A549 treated with AZD9567 at 1 μM for 4 hours (cell line): ENCODE measurements around the gene GANAB. TPM values are rescaled to one million over a fixed set of nuclear protein-coding genes. Genes with fewer than 3 reads are reported as not detected.

Experiments
- total RNA-seq: library from RNA; stranded (reverse); fragments of 200-300 nt; extraction: Qiagen RNA extraction; gene quantifications from 5 replicates; pipeline ENCODE4 v1.2.3, GENCODE V29; 2022; ENCODE audit not compliant: insufficient read depth

Gene GANAB
- 235 to 274 TPM (median 257 TPM) in 5 replicates for total RNA-seq

DNA sequence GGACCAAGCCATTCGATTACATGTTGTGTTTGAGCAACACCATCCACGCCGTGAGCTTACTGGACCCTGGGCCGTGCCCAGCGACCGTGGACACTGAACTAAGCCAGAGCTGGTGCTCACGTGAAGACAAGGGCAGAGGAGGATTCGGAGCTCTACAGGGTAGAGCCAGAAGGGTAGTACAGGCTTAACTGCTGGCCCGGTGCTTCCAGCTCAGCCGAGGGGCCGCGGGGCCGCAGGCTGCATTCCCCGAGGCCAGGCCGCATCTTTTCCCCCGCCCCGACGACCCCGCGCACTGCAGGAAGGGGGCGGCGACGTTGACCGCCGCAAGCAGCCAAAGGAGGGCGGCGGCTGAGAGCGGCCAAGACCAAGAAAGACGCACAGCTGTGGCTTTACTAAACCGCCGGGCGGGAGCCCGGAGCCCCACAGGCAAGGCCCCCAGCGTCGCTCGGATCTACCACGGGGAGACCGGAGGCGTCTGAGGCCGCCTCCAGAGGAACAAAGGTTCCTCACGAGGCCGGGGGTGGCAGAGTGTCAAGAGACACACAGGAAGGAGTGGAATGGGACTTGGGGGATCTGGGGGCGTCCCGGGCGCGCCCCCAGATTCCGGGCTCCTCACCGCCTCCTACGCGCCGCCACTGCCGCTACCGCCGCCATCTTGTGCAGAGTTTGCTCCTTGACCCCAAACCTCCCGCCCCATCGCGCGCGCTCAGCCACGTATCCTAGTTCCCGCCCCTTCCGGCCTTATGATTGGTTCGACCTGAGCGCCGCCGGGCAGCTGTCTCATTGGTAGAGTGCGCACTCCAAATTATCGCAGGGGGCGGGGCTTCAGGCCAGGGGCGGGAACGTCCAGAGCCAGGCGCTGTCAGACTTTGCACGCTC lies at the start of gene GANAB:
GANAB (minus strand) TSS at position 668 of the 879 bp plus-strand sequence; CDS start at position 654, 14 bp downstream.

DNA sequence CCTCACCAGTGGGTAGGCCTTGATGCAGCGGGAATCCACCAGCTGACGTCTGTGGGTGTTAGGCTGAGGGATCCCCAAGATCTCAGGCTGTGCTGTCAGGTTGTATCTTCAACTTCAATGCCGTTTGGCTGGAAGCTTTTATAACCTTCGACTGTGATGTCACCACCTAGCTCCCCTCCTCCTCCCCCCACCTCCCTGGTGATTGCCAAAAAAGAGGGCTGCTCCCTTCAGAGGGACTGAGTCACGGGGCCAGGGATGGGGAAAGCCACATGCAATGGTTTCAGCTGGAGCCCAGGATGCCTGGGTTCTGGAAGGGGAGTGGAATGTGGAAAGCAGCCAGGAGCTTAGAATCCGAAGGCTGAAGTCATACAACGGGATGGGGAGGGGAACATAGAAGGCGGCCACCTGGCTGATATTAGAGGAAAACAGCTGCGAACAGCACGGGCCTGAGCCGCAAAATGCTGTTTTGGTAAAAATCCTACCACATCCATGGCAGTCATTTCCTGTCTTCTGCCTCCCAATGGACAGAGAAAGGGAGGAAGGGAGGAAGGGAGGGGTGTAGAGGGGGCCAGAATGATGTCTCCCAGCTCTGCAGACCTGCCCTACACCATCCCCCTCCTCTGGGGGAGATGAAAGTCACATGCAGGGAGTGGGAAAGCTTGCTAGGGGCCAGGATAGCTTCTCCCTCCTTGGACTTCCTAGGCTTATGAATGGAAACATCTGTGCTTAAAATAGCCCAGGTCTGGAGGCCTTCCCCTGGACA lies 43.2 kb upstream of the GANAB start, which contains the start of gene LRRN4CL:
LRRN4CL (minus strand) TSS at position 110 of the 763 bp plus-strand sequence. CDS start 1,022 bp downstream, outside the sequence.

DNA sequence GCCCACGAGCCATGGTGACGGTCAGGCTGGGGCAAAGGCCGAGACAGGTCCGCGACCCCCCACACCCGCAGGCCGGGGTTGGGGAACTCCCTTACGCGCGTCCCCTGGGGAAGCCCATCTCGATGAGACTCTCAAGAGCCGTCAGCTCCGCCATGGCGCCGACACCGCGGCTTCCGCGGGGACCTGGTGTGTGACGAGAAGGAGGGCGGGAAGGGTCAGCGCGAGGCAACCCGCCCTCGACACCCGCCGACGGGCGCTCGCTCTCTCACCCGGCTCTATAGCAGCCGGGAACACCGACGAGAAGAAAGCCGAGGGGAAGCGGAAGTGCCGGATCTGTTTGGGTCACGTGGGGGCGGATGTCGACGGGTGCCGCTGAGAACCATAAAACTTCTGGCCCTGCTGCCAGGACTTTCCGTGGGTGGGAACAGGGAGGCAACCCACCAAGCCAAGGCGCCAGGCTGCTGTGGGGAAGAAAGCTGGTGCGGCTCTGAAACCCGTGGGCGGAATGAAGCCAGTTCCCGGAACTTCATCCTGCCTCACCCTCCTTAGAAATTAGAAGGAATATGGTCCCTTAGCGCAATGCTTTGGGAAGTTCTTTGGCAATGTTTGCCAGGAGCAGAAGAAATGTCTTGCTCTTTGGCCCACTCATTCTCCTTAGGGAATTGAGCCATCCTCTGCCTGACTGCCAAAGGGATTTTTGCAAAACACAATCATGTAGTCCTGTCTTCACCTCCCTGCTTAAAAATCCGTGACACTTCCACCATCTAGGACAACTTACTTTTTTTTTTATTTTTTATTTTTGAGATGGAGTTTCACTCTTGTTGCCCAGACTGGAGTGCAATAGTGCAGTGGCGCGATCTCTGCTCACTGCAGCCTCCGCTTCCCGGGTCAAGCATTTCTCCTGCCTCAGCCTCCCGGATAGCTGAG lies 32.6 kb upstream of the GANAB start, which contains the start of gene UBXN1:
UBXN1 (minus strand) TSS at position 304 of the 927 bp plus-strand sequence; CDS start at position 154, 150 bp downstream.

DNA sequence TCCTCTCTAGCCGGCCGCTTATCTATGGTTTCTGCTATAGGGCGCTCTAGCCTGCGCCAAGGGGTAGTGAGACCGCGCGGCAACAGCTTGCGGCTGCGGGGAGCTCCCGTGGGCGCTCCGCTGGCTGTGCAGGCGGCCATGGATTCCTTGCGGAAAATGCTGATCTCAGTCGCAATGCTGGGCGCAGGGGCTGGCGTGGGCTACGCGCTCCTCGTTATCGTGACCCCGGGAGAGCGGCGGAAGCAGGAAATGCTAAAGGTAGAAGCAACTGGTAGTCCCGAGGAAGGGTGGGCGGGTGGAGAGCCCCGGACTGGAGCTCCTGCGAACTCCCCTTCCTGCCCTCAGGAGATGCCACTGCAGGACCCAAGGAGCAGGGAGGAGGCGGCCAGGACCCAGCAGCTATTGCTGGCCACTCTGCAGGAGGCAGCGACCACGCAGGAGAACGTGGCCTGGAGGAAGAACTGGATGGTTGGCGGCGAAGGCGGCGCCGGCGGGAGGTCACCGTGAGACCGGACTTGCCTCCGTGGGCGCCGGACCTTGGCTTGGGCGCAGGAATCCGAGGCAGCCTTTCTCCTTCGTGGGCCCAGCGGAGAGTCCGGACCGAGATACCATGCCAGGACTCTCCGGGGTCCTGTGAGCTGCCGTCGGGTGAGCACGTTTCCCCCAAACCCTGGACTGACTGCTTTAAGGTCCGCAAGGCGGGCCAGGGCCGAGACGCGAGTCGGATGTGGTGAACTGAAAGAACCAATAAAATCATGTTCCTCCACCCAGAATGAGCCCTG lies 25.4 kb upstream of the GANAB start, which contains the start of the genes LBHD1 and UQCC3:
LBHD1 (minus strand) TSS at position 660 of the 782 bp plus-strand sequence. CDS start 2,236 bp downstream, outside the sequence.
UQCC3 (plus strand) TSS at position 66 of the 782 bp plus-strand sequence; CDS start at position 139, 73 bp downstream.

DNA sequence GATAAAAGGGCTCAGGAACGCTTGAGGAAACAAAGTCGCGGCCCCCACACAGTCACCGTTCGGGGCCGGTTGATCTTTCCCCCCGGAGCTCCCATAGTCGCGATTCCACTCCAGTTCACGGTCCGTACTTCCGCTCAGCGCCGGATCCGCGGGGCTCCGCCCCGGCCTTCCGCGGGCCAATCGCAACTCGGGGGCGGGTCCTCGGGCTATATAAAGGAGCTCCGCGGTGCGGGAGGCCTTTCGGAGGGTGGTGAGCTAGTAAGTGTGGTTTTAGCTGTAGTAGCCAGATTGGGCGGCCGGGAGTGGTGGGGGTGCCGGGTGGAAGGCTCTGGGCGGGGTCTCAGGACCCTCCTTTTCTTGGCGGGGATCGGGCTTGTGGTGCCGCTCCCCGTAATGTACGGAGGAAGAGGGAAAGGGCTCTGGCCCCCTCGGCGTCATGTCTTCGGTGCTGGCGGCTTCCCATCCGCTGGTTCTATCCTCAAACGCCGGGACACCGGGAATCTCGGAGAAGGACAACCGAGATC lies 18.7 kb upstream of the GANAB start, which contains the start of the genes C11orf98 and CSKMT:
C11orf98 (minus strand) TSS at position 136 of the 524 bp plus-strand sequence; CDS start at position 95, 41 bp downstream.
CSKMT (plus strand) TSS at position 238 of the 524 bp plus-strand sequence. CDS start 568 bp downstream, outside the sequence.

DNA sequence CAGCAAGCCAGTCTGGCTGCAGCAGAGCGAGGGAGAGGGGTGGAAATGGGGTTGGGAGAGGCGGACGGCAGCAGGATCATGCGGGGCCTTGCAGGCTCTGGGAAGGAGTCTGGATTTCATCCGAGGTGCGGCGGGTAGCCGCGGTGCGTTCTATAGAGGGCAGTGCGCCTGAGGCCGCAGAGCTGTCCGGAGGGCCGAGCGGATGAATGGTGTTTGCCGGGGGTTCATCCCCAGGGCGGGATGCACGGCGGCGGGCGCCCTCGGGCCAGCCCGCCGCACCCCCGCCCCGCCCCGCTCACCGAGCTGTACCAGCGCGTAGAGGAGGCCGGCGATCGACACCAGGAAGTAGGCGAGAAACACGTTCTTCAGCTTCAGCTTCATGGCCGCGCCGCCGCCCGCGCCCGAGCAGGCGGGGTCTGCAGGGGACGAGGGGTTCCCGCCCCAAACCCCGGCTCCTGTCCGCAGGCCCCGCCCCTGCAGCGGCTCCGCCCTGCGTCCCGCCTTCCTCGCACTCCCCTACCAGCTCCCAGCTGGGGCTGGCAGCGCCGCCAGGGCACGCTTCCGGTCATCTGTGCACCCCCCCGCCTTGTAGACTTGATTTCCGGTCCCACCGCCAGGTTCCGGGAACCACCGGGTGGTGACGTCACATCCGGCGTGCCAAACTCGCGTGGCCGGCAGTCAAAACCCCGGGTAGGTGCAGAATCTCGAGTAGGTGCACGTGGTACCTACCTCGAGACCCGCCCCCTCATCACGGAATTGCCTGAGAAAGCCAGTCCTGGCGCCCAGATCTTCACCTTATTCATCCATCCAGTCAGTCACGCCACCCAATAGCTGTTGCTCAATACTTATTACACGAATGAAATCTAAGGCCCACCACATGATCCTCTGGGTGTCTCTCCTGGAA lies 24.6 kb downstream of the GANAB start, which contains the start of gene B3GAT3:
B3GAT3 (minus strand) TSS at position 420 of the 904 bp plus-strand sequence; CDS start at position 381, 39 bp downstream.

DNA sequence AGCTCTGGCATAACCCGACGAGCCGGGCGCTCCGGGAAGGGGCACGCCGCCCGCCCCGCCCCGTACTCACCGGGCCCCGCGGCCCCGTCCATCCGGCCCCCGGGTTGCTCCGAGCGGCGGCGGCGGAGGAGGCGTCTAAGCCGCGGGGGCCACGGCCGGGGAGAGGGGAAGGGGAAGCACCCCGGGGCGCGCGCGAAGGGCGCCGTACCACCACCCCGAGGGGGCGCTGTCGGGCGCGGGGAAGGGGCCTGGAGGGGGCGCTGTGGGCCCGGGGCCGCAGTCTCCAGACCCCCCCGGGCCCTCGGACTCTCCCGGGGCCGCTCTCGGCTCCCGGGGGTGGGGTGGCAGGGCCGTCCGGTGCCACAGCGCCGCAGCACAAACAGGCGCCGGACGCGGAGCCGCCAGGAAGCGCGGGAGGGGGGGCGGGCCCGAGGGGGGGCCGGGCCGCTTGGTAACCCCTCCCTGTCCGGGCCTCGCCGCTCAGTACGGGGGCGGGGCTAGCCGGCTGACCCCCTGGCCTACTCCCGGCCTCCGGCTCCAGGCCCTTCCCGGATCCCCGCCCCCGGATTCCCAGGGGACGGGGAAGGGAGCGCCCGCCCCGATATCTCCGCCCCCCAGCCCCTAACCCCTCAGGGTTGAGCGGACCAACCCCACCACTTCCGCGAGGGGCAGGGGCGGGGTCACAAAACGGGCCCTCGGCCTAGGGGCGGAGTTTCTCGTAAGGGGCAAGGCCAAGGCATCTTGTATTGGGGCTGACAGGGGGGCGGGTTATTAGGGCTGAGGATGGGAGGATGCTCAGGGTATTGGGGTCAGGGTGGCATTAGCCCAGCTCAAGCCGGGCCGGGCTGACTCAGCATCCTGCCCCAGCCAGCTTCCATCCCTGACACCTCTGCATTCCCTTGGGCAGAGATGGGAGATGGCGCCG lies 33.8 kb downstream of the GANAB start, which contains the start of the genes EML3 and ROM1:
EML3 (minus strand) TSS at position 410 of the 925 bp plus-strand sequence; CDS start at position 92, 318 bp downstream.
ROM1 (plus strand) TSS at position 892 of the 925 bp plus-strand sequence; CDS start at position 917, 25 bp downstream.

DNA sequence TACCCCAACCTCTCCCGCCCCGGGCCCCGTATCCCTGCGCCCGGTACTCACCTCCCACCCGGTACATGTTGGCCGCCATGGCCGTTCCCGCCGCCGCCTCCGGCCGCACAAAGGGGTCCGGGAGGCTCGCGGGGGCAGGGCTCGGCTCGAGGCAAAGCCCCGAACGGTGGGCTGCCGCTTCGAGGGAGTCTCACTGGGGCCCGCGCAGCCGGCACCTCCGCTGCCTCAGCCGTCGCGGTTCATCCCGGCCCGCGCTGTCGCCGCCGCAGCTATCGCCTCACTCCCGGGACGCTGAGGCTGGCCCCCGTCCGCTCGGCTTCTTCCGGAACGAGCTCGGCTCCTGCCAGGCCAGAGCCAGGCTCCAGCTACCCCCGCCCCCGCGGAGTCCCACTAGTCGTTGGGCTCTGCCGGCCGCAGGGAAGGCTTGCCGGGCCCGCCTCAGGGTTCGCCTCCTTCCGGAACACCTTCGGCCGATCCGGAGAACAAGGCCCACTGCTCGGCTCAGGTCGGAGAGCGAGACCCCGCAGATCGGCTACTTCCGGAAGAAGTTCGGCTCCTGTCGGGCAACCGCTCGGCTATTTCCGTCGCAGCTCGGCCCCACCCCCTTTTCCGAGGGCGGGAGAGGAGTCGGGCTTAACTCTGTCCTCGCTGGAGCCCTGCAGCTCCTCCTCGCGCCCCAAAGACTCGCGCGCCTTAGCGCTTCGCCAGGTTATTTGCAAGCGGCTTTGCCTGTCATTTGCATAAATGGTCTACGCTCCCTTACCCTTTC lies 44.9 kb downstream of the GANAB start, which contains the start of gene MTA2:
MTA2 (minus strand) TSS at position 494 of the 769 bp plus-strand sequence; CDS start at position 79, 415 bp downstream.

DNA sequence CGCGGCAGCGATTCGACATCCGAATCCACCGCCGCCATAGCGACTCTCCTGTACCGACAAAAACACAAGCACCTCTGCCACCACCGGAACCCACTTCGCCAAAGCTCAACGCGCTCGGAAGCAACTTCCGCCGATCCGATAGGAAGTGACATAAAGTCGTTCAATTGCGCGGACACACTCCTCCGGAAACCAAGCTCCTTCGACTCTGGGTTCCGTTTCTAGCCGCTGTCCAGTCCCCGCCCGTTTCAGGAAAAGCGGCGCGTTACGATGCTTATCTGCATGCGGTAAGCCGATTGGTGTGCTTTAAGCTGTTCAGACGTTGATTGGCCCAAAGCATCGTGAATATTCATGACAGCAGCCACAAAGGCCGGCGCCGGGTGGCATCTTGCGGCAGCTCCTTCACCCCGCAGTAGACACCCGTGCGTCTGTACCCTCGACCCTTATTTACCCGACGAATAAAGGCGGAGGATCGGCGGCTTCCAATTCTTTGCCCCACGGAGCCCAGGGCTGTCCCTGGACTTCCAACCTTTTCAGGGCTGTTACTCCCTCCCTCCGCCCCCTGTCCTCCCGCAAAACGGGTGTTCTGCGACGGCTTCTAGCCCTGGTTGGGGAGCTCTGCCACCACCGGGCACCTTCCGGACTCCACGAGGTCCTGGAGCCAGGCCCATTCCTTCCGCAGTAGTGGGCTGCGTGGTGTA lies 54.8 kb downstream of the GANAB start, which contains the start of gene TUT1:
TUT1 (minus strand) TSS at position 76 of the 698 bp plus-strand sequence; CDS start at position 38, 38 bp downstream.

Other genes with a start within 250 kb of the GANAB start
- 0.33 TPM in 1 of 5 replicates, not detected in the others for gene SCGB1A1, start 227.6 kb downstream of the GANAB start, total RNA-seq
- 302 to 368 TPM (median 355 TPM) in 5 replicates for gene AHNAK, start 99.8 kb downstream of the GANAB start, total RNA-seq
- 1,906 to 2,030 TPM (median 1,958 TPM) in 5 replicates for gene EEF1G, start 72.7 kb downstream of the GANAB start, total RNA-seq
- gene TUT1, start 55.1 kb downstream of the GANAB start, total RNA-seq = 11.0 to 17.1 TPM (median 16.1 TPM) in 5 replicates
- 78.1 to 84.0 TPM (median 82.0 TPM) in 5 replicates for gene MTA2, start 44.7 kb downstream of the GANAB start, total RNA-seq
- gene EML3, start 33.8 kb downstream of the GANAB start, total RNA-seq = 19.0 to 24.5 TPM (median 22.2 TPM) in 5 replicates
- 1.6 to 4.0 TPM (median 3.3 TPM) in 5 replicates for gene ROM1, start 33.4 kb downstream of the GANAB start, total RNA-seq
- gene B3GAT3, start 24.6 kb downstream of the GANAB start, total RNA-seq = 31.5 to 62.5 TPM (median 57.4 TPM) in 5 replicates
- 23.9 to 26.5 TPM (median 25.3 TPM) in 5 replicates for gene INTS5, start 6.7 kb upstream of the GANAB start, total RNA-seq
- 105 to 143 TPM (median 136 TPM) in 5 replicates for gene C11orf98, start 18.6 kb upstream of the GANAB start, total RNA-seq
- gene CSKMT, start 18.7 kb upstream of the GANAB start, total RNA-seq = 13.6 to 21.8 TPM (median 18.4 TPM) in 5 replicates
- 19.0 to 37.4 TPM (median 35.6 TPM) in 5 replicates for gene UQCC3, start 25.1 kb upstream of the GANAB start, total RNA-seq
- 2.6 to 5.1 TPM (median 4.1 TPM) in 5 replicates for gene LBHD1, start 25.7 kb upstream of the GANAB start, total RNA-seq
- 86.8 to 127 TPM (median 119 TPM) in 5 replicates for gene UBXN1, start 32.5 kb upstream of the GANAB start, total RNA-seq
- gene LRRN4CL, start 42.9 kb upstream of the GANAB start, total RNA-seq = 0.06 to 0.13 TPM (median 0.10 TPM) in 4 of 5 replicates, not detected in the other
- gene BSCL2, start 60.8 kb upstream of the GANAB start, total RNA-seq = 42.8 to 90.9 TPM (median 77.6 TPM) in 5 replicates
- gene GNG3, start 61.1 kb upstream of the GANAB start, total RNA-seq = 0.09 TPM in 1 of 5 replicates, not detected in the others
- gene HNRNPUL2, start 80.8 kb upstream of the GANAB start, total RNA-seq = 37.9 to 42.5 TPM (median 40.9 TPM) in 5 replicates
- gene TTC9C, start 81.9 kb upstream of the GANAB start, total RNA-seq = 30.4 to 50.8 TPM (median 32.7 TPM) in 5 replicates
- 1.0 to 2.9 TPM (median 1.3 TPM) in 5 replicates for gene ZBTB3, start 107.5 kb upstream of the GANAB start, total RNA-seq
- gene POLR2G, start 115.0 kb upstream of the GANAB start, total RNA-seq = 165 to 192 TPM (median 183 TPM) in 5 replicates
- 14.2 to 15.2 TPM (median 14.7 TPM) in 5 replicates for gene TAF6L, start 124.8 kb upstream of the GANAB start, total RNA-seq
- gene TMEM179B, start 140.8 kb upstream of the GANAB start, total RNA-seq = 66.2 to 95.9 TPM (median 86.1 TPM) in 5 replicates
- gene TMEM223, start 145.4 kb upstream of the GANAB start, total RNA-seq = 20.3 to 33.0 TPM (median 29.3 TPM) in 5 replicates
- gene NXF1, start 158.8 kb upstream of the GANAB start, total RNA-seq = 59.2 to 67.6 TPM (median 64.3 TPM) in 5 replicates
- gene STX5, start 185.4 kb upstream of the GANAB start, total RNA-seq = 18.0 to 29.8 TPM (median 27.4 TPM) in 5 replicates
- not detected in 5 replicates for gene TEX54, start 186.2 kb upstream of the GANAB start, total RNA-seq
- 56.0 to 86.0 TPM (median 83.4 TPM) in 5 replicates for gene WDR74, start 193.0 kb upstream of the GANAB start, total RNA-seq
- gene SLC3A2, start 234.3 kb upstream of the GANAB start, total RNA-seq = 779 to 1,086 TPM (median 990 TPM) in 5 replicates